Progenitor cell of endocrine pancreas (in vitro differentiated cells): Measurements from ENCODE around the gene LCN6. TPM values are rescaled to one million over a fixed set of nuclear protein-coding genes. Genes with fewer than 3 reads are reported as not detected.
"Not testable (repeated sequence)": the region's sequence is repeated elsewhere in the genome, so short reads cannot be mapped to it uniquely, and the experiment has no call there.

Source experiments
- DNase-seq: peaks from one replicate; pipeline ENCODE4 v3.0.0; 2021; ENCODE audit warnings: low spot score; ENCODE audit not compliant: unreplicated experiment
- H3K27ac Mint-ChIP-seq: 2 replicates; pipeline ENCODE4 v1.8.0; 2021; ENCODE audit warnings: mild to moderate bottlenecking, moderate library complexity, mixed read lengths
- H3K27me3 Mint-ChIP-seq: 2 replicates; pipeline ENCODE4 v1.8.0; 2021; ENCODE audit warnings: mixed read lengths
- H3K36me3 Mint-ChIP-seq: 2 replicates; pipeline ENCODE4 v1.8.0; 2022; ENCODE audit warnings: mixed read lengths; ENCODE audit not compliant: insufficient read depth
- H3K4me1 Mint-ChIP-seq: 2 replicates; pipeline ENCODE4 v1.8.0; 2021; ENCODE audit warnings: low read depth, mixed read lengths
- H3K4me3 Mint-ChIP-seq: 2 replicates; pipeline ENCODE4 v1.8.0; 2021; ENCODE audit warnings: low read depth, mild to moderate bottlenecking, moderate library complexity, mixed read lengths
- H3K9me3 Mint-ChIP-seq: 2 replicates; pipeline ENCODE4 v1.8.0; 2021; ENCODE audit warnings: low read depth, mixed read lengths
- total RNA-seq: library from RNA; stranded (reverse); gene quantifications from 2 replicates; pipeline ENCODE4 v1.2.1, GENCODE V29; 2021
- TF ChIP-seq, protein P1 (sequence below): fragments of 200-600 bp; sonication (generic); IDR thresholded peaks from one replicate; pipeline ENCODE4 v1.5.0; 2021; ENCODE audit warnings: antibody characterized with exemption, mild to moderate bottlenecking; ENCODE audit not compliant: unreplicated experiment

The LCN6 gene
- total RNA-seq, 1 donor from 2014 or later = not detected

DNA sequence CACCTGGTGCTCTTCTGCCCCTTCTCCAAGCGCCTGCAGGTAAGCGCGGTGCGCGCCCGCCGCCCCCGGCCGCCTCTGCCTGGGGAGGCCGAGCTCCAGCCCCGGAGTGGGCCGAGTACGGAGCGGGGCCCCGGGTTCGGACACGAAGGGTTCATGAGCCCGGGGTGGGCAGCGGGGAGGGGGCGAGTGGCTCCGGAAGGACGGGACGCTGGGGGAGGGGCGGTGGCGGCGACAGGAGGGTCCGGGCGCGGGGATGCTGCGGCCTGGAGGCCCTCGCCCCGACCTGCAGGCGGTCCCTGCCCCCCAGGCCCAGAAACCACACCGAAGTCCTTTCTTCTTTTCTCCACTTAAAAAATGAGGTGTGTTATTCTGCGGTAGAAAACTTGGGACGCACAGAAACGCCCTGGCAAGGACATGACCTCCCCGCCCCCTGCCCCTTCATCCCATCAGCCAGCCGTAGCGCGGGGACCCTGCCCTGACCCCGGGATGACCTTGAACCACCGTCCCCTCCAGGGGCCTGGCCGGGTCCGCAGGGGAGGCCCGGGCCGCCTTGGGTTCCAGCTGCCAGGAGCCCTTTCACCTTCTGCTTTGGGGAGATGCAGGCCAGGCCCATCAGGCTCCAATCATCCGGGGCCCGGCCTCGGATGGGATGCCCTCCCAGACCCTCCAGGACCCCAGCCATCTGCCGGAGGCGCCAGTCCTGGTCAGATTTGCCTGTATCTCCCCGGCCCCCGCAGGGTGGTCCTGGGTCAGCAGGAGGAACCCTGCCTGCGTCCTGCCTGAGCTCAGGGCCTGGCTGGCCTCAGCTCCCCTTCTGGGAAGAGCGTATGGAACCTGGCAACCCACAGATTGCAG, 35.4 kb downstream of the LCN6 start:
- Mint-ChIP-seq H3K4me1 (peaks cover 4% of the 10 kb centered on the region), H3K27ac (peak overlapping the region; percentile 20), H3K4me3 (peak overlapping the region; percentile 67), H3K27me3 (peaks cover 9% of the 10 kb centered on the region), H3K36me3 (peaks cover 5% of the 10 kb centered on the region), H3K9me3 (no peaks in the 10 kb centered on the region)
- TF ChIP-seq, protein P1, sequence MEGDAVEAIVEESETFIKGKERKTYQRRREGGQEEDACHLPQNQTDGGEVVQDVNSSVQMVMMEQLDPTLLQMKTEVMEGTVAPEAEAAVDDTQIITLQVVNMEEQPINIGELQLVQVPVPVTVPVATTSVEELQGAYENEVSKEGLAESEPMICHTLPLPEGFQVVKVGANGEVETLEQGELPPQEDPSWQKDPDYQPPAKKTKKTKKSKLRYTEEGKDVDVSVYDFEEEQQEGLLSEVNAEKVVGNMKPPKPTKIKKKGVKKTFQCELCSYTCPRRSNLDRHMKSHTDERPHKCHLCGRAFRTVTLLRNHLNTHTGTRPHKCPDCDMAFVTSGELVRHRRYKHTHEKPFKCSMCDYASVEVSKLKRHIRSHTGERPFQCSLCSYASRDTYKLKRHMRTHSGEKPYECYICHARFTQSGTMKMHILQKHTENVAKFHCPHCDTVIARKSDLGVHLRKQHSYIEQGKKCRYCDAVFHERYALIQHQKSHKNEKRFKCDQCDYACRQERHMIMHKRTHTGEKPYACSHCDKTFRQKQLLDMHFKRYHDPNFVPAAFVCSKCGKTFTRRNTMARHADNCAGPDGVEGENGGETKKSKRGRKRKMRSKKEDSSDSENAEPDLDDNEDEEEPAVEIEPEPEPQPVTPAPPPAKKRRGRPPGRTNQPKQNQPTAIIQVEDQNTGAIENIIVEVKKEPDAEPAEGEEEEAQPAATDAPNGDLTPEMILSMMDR = no peak
- DNase-seq = peak; percentile 41

DNA sequence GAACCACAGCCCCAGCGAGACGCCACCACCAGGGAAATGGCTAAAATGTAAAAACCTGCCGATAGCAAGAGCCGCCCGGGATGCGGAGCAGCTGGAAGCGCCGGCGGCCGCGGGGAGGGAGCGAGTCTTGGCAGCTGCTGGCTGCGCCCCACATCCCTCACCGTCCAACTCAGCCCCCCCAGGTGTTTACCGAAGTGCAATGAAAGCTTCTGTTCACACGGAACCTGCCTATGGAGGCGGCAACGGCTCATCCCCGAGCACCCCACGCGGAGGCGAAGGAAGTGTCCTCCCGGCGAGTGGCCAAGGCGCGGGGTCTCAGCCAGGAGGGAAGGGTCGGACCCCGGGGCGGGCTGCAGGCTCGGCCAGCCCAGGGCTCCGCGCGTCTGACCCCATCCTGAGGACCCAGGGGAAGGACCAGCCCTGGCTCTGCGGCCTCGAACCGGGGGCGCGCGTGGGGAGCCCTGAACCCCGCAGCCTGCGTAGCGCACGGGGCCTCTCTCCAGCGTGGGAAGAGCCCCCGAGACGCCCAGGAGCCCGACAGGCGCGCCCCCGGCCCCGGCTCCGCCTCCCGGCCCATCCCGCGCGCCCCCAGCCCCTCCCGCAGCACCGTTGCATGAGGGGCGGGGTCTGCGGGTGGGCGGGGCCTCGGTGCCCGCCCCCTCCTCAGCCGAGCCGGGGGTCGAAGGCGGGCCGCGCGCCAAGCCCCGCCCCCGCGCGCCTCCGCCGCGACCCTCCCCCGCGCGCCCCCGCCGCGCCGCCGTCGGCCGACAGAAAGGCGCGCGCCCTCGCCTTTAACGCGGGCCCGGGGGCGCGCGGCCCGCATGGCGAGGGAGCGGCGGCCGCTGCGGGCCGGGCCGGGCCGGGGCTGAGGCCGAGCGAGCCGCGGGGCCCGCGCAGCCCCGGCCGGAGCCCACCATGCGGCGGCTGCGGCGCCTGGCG, 36.3 kb downstream of the LCN6 start, which contains the start of gene DIPK1B:
Gene DIPK1B, plus strand, starts transcription at position 822 of the 939 bp plus-strand sequence. Its CDS starts 94 bp downstream, at position 916.
- TF ChIP-seq, protein P1 = peak; percentile 10
- Mint-ChIP-seq H3K4me1 (peaks cover 4% of the 10 kb centered on the region), H3K36me3 (peaks cover 5% of the 10 kb centered on the region), H3K9me3 (no peaks in the 10 kb centered on the region), H3K27me3 (peaks cover 10% of the 10 kb centered on the region), H3K4me3 (peak within 1 kb of the TSS; percentile 71), H3K27ac (peak within 1 kb of the TSS; percentile 20)
- peak; percentile 53 for DNase-seq

DNA sequence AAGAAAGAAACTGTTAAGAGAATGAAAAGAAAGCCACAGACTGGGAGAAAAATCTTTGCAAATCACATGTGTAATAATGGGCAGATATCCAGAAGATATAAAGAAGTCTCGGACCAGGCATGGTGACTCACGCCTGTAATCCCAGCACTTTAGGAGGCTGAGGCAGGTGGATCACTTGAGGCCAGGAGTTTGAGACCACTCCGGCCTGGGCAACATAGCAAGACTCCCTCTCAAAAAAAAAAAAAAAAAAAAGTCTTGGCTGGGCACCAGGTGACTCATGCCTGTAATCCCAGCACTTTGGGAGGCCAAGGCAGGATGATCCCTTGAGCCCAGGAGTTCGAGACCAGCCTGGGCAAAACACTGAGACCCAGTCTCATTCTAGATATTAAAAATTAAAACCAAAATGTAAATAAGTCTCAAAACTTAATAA, 37.1 kb downstream of the LCN6 start:
- not testable (repeated sequence) for DNase-seq, H3K9me3 Mint-ChIP-seq, H3K36me3 Mint-ChIP-seq, H3K27ac Mint-ChIP-seq, H3K4me1 Mint-ChIP-seq
- H3K4me3 Mint-ChIP-seq = peak overlapping the region; percentile 71
- peaks cover 10% of the 10 kb centered on the region for H3K27me3 Mint-ChIP-seq

DNA sequence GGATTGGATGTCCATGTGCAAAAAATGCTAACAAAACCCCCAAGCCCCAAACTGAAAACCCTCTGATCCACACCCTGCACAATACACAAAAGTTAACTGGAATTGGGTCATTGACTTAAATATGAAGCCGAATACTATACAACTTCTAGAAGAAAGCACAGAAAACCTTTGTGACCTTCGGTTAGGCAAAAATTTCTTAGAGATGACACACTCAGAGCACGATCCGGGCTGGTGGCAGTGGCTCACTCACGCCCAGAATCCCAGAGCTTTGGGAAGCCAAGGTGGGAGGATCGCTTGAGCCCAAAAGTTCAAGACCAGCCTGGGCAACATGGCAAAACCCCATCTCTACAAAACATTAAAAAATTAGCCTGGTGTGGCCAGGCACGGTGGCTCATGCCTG, 37.8 kb downstream of the LCN6 start:
- H3K4me3 Mint-ChIP-seq = peak overlapping the region; percentile 71

DNA sequence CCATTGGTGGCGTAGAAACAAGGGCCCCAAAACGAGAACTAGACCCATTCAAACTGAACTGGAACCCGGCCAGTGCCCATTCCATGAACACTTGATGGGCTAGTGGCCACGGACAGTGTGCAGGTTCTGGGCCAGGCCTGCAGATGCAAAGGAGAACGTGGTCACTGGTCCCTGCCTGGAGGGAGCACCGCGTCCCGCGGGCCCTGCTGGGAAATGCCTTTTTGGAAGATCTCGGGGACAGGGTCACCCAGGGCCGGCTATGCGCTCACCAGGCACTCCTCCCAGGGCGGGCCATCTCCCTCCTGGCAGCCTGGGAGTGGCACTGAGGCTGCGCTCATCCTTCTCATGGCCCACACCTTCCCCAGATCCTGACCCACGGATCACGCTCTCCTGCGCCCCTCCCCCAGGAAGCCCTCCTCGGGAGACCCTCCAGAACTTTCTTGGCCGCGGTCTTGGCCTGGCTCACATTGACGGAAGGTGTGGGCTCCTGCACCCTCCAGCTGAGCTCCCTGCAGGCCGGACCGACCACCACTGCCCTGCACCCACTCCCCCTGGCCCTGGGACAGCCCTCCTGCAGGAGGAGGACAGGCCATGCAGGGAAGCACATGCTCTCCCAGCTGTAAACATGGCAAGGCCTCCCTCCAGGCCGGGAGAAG, 38.7 kb downstream of the LCN6 start:
- TF ChIP-seq, protein P1 = no peak
- H3K4me1 Mint-ChIP-seq = peaks cover 4% of the 10 kb centered on the region
- no peaks in the 10 kb centered on the region for H3K36me3 Mint-ChIP-seq
- no peak overlapping the region for H3K27ac Mint-ChIP-seq
- no peak for DNase-seq
- peaks cover 15% of the 10 kb centered on the region for H3K27me3 Mint-ChIP-seq
- no peak overlapping the region for H3K4me3 Mint-ChIP-seq
- H3K9me3 Mint-ChIP-seq = no peaks in the 10 kb centered on the region

More for the DNA sequence above, 37.8 kb downstream of the LCN6 start:
- Mint-ChIP-seq H3K9me3 (no peaks in the 10 kb centered on the region), H3K27ac (no peak overlapping the region), H3K27me3 (peaks cover 15% of the 10 kb centered on the region), H3K36me3 (no peaks in the 10 kb centered on the region), H3K4me1 (peaks cover 4% of the 10 kb centered on the region)
- DNase-seq = no peak
- TF ChIP-seq, protein P1 = no peak
